DMS114 treated with DMSO at 0.1 percent for 48 hours (cell line): ENCODE data around the gene MAPK4.
"Not testable (repeated sequence)": the region's sequence is repeated elsewhere in the genome, so short reads cannot be mapped to it uniquely, and the experiment has no call there.

Experiments
- DNase-seq: peaks from one replicate; lab custom pipeline; 2025; ENCODE audit not compliant: unreplicated experiment; lab: John Stamatoyannopoulos, UW

The MAPK4 gene

GRCh38 chr18:50573679-50574078 is 13.8 kb downstream of the MAPK4 start:
- DNase-seq, result no peak

GRCh38 chr18:50578030-50578429 is 18.1 kb downstream of the MAPK4 start:
- no peak for DNase-seq

- no peak for DNase-seq
Observed at GRCh38 chr18:50578651-50579050, 18.8 kb downstream of the MAPK4 start.

GRCh38 chr18:50579061-50579774 is 19.3 kb downstream of the MAPK4 start:
- DNase-seq, result no peak

GRCh38 chr18:50581517-50581916 is 21.6 kb downstream of the MAPK4 start:
- no peak for DNase-seq

GRCh38 chr18:50582500-50582899 is 22.6 kb downstream of the MAPK4 start:
- no peak for DNase-seq

- DNase-seq, result no peak
Observed at GRCh38 chr18:50586710-50587109, 26.8 kb downstream of the MAPK4 start.

GRCh38 chr18:50590593-50590992 is 30.7 kb downstream of the MAPK4 start:
- DNase-seq, result no peak

GRCh38 chr18:50594012-50594411 is 34.1 kb downstream of the MAPK4 start:
- no peak for DNase-seq

- DNase-seq, result no peak
Observed at GRCh38 chr18:50594942-50595341, 35.1 kb downstream of the MAPK4 start.

GRCh38 chr18:50602466-50602865 is 42.6 kb downstream of the MAPK4 start:
- no peak for DNase-seq

- DNase-seq, result no peak
Observed at GRCh38 chr18:50606609-50607008, 46.7 kb downstream of the MAPK4 start.

GRCh38 chr18:50607378-50607926 is 47.6 kb downstream of the MAPK4 start:
- DNase-seq, result no peak

GRCh38 chr18:50609171-50609570 is 49.3 kb downstream of the MAPK4 start:
- DNase-seq, result not testable (repeated sequence)

- no peak for DNase-seq
Observed at GRCh38 chr18:50610349-50610748, 50.5 kb downstream of the MAPK4 start.

GRCh38 chr18:50611529-50611941 is 51.6 kb downstream of the MAPK4 start:
- no peak for DNase-seq

- no peak for DNase-seq
Observed at GRCh38 chr18:50614838-50615237, 55.0 kb downstream of the MAPK4 start.

GRCh38 chr18:50616484-50617048 is 56.7 kb downstream of the MAPK4 start:
- DNase-seq, result no peak

- no peak for DNase-seq
Observed at GRCh38 chr18:50619861-50620275, 60.0 kb downstream of the MAPK4 start.

- DNase-seq, result no peak
Observed at GRCh38 chr18:50620319-50620718, 60.4 kb downstream of the MAPK4 start.

- DNase-seq, result no peak
Observed at GRCh38 chr18:50621366-50621765, 61.5 kb downstream of the MAPK4 start.

GRCh38 chr18:50622320-50622719 is 62.4 kb downstream of the MAPK4 start:
- DNase-seq, result no peak
